HG03108 (cell line): ENCODE results near the gene PTEN.

Experiments
- ATAC-seq: cut with Tn5 transposase; IDR thresholded peaks from one replicate; pipeline ENCODE4 v1.9.1; 2021; ENCODE audit warnings: moderate library complexity; ENCODE audit not compliant: unreplicated experiment

Gene PTEN

DNA sequence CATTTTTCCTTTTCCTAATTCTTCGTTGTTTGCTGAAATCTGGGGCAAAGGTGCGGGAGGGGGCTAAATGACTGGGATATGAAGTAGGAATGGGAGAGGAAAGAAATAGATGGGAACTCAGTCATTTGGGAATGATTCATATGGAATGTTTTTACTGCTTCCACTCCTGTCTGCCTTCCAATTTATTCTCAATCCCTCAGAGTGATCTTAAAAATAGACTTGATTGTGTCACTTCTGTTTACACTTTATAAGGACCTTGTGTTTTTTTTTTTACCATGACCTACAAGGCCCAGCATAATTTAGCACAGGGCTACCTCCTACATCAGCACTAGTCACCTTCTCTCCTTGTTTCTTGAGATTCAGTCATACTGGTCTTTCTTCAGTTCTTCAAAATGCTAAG lies 97.9 kb downstream of the PTEN start:
- no peak for ATAC-seq

DNA sequence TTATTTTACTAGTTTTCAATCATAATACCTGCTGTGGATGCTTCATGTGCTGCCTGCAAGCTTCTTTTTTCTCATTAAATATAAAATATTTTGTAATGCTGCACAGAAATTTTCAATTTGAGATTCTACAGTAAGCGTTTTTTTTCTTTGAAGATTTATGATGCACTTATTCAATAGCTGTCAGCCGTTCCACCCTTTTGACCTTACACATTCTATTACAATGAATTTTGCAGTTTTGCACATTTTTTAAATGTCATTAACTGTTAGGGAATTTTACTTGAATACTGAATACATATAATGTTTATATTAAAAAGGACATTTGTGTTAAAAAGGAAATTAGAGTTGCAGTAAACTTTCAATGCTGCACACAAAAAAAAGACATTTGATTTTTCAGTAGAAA lies 103.0 kb downstream of the PTEN start:
- ATAC-seq = no peak

DNA sequence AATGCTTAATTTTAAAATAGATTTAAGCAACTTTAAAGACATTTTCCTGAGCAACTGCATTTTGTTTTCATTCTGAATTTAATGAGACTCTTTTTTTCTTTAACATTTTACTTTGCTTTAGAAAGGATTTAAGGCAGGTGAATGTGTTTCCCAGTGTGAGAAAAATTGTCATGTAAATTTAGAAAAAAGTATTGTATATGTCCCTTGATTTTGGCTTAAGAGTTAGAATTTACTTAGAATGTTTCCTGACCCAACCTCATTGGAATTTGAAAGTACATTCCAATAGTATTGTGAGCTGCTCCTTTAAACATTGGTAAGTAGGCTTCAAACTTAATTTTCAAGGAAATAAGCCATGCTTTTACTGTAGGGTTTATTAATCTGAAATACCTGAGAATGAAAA lies 110.2 kb downstream of the PTEN start:
- ATAC-seq = no peak

DNA sequence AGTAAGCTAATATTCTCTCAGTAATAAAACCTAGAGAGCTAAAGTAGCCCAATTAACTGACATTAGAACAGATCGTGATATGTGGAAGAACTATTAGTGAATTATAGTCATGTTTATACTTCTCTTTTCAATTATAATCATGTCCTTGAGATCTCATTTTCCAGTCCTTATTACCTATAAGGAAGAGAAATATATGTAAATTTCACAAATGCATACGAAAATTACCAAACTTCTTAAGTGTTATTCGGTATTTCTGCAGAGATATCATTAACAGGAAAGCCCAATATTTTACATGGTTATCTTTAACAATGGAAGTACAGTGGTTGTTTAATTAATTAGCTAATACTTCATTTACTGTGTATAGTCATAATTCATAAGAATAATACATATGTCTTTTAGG lies 110.7 kb downstream of the PTEN start:
- no peak for ATAC-seq

DNA sequence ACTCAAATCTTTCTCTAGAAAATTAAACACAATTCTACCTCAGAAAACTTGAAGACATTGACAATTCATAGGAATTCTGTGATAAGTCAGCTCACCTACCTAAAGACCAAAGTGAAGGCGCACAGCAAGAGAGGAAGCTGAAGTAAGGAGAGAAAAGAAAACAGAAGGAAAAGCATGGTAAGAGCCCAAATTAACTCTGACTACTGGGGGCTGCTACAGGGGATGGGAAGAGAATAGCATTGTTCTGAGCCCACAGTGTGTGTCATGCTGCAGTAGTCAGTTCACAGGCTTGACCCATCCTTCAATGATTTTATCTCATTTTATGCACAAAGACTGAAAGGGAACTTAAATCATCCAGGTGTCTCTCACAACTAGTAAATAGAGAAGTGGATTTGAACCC lies 111.3 kb downstream of the PTEN start:
- no peak for ATAC-seq

DNA sequence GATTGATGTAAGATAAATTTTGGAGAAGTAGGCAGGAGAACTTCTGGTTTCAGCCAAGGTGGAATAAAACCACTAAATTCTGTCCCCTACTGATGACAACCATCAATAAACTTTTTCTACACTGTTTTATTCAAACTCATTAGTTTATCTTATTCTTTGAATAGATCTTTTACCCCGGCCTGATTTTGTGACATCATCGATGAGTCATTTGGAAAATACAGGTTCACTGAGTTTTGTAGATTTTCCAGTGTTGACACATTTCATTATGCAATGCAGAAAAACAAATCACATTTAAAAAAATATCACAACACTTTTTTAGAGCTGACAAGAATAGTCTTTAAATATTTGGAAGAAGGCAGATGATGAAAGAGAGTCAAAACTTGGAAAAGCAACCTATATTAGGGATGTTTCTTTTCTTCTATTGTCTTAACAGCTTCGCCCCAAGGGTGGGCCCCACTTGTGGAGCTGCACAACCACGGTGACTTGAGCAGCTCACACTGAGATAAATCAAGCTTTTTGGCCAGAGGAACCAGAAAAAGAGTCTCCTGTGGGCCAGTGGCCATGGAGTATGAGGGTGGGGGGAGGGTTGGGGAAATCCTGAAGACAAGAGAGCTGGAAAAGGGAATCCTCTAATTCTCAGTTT lies 112.8 kb downstream of the PTEN start:
- ATAC-seq = no peak

DNA sequence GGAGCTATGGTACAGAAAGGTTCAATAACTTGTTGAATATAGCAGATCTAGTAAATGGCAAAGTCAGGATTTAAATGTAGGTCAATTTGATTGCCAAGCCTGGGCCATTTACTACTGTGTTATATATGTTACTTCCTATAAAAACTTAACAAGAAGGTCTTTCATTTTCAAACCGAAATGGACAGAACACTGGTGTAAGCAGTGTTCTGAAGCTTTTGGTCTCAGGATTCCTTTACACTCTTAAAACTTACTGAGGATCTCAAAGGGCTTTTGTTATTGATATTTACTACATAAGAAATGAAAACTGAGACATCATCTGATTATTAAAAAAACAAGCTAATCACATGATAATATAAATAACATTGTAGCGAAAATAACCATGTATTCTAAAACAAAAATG lies 114.7 kb downstream of the PTEN start:
- no peak for ATAC-seq

DNA sequence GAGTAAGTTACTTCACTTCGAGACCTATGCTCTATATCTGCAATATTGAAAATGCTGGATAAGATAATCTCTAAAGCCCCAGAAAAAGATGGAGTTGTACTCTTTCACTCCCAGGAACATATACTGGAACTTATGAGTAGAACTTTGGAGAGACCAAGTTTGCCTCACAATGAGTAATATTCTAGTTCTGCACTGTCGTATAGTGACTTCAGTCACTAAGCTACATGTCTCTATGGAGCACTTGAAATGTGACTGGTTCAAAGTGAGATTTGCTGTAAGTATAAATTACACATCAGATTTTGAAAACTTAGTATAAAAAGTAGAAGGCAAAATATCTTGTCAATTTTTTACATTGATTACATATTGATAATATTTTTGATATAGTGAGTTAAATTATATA lies 116.4 kb downstream of the PTEN start:
- ATAC-seq = no peak

DNA sequence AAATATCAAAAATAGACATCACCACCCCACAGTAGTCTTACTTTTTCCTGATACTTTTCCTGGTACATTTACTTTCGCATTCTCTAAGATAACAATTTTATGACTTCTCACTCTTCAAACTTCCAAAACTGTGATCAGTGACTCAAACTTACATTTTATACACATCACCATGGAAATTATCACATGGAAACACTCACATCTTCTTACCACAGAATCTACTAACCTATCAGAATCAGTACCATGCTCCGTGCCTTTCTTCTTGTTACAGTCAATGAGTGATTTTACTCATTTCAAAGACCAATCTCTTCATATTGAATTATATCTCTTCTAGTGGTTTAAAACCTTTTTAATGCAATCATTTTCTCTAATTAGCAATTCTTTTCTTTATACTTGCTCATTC lies 120.3 kb downstream of the PTEN start:
- ATAC-seq = no peak

DNA sequence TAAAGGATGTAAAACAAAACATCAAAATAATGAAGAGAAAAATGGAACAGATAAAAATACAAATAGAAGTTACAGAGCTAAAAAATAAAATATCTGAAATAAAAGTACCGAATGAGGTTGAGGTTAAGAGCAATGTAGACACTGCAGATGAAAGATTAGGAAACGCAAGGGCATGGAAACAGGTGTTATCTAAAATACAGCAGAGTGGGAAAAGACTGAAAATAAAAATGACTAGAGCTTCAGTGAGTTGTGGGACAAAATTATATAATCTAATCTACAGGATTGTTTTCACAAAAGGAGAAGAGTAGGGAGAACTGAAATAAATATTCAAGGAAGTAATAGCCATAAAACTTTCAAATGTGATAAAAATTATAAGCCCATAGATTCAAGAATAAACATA lies 123.8 kb downstream of the PTEN start:
- ATAC-seq = no peak

DNA sequence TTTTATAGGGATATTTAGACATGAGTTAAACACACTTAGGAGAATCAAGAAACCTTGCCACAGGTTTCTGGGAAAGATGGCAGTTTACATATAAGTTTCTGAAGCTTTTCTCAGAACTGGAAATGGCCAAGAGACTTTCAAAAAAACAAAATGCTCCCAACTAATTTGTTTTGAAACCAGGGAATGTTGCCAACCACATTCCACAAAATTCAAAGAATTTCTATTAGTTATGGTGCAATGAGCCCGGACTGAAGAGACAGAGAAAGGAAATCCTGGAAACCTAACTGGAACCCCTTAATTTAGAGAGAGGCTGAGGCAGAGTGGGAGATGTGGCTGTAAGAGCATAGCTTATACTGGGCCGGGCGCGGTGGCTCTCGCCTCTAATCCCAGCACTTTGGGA lies 128.5 kb downstream of the PTEN start:
- ATAC-seq = no peak

DNA sequence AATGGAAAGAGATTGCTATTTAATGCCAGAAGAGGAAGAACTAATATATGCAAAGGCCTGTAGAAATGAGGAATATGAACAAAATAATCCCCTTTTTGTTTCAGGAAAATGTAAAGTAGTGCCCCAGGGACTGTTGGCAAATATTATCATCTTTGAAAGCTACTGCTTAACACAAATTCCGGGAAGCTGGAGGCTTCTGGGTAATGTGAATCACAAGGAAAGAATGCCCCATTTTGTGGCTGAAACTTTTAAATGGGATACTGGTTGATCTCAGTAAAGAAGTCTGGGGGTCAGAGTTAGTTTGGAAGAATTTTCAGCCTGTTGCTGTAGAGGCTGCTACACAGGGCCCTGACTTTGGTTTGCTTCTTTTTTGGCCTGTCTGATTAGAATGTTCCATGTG lies 141.0 kb downstream of the PTEN start:
- ATAC-seq = no peak

DNA sequence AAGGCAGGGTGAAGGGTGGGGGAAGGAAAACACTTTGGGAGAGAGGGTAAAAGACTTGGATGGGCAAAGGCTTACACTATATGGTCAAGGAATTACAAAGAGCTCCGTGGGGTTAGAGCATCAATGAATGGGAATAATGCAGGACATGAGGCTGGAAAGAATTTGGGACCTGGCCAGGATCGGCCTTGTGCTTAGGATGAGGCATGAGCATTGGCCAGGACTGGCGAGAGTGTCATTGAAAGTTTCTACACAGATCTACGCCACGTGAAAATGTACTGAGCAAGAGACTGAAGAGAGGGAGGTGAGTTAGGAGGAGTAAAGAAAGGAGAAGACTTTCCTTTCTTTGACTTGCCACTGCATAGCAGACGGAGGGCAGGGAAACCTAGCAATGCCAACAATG lies 142.8 kb downstream of the PTEN start:
- ATAC-seq = no peak

DNA sequence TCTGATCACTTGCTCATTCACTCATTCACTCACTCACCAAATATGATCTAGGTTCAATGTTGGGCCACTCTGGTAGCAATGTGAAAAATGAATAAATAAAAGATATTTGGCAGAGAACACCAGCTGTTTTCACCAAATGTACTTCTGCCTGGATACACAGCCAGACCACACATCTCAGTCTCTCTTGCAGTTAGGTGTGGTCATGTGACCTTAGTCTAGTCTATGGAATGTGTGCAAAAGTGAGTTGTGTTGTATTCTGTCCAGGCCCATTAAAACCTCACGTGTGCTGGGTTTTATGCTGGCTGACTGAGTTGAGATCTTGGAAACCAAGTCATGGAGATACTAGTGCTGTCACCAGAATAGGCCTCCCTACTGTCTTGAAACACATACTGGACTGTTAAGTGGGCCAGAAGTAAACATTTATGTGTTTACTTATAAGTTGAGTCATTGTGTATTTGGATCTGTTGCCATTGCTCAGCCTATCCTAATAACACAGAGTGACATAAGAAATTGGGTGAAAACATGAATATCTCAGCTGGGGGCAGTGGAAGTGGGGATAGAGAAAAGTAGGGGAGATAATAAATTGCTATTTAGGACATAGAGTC lies 145.5 kb downstream of the PTEN start:
- ATAC-seq = no peak

DNA sequence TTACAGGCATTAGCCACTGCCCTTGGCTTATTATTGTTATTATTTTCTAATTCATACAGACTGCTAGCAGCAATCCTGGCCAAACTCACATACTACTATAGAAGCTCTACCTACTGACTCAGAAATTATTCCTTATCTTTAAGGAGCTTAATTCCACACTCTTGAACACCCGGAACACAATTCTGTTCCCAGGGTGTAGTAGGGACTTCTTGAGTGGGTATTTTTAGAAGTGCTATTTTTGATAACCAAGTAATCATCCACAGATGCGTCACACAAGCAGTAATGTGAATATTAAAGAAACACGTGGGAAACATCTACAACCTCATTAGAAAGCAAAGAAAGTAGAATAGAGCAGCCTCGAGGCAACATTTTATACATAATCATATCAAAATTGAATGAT lies 149.2 kb downstream of the PTEN start:
- ATAC-seq = no peak

DNA sequence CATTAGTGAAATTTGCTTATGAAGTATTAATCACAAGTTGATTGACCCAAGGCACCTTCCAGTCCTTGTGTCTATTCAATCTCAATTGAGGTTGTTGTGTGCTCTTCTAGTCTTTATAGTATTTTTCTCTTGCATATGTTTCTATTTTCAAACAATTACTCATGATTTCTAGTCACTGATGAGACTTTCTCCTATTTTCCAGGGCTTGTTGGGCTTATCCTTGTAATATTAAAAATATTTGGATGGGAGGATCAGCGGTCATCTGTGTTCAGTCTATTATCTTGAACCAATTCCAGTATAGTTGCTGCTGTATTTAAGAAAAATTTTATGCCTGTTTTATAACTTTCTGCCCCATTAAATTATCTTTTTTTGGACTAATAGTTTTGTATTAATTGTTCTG lies 154.4 kb downstream of the PTEN start:
- ATAC-seq = no peak

DNA sequence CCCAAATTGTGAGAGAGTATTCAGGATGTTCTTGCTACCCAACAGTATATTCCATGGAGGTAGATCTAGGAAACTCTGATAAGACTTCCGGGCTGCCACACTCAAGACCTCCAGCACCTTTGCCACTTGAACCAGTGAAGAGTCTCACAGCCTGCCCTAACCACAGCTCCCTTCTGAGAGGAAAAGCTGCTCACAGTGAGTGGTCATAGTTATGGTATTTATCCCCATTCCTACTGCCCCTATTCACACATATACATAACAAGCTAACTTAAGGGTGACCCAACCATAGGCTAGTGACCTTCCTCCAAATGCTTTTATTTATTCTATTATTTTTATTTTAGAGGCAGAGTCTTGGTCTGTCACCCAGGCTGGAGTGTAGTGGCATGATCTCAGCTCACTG lies 156.3 kb downstream of the PTEN start:
- ATAC-seq = no peak
